Right hindlimb (tissue), 1 donor: ENCODE measurements around the gene CSF3R.

Experiments
- DNase-seq: peaks from one replicate; pipeline ENCODE4 v3.0.0-alpha.2; 2018

Gene CSF3R

DNA sequence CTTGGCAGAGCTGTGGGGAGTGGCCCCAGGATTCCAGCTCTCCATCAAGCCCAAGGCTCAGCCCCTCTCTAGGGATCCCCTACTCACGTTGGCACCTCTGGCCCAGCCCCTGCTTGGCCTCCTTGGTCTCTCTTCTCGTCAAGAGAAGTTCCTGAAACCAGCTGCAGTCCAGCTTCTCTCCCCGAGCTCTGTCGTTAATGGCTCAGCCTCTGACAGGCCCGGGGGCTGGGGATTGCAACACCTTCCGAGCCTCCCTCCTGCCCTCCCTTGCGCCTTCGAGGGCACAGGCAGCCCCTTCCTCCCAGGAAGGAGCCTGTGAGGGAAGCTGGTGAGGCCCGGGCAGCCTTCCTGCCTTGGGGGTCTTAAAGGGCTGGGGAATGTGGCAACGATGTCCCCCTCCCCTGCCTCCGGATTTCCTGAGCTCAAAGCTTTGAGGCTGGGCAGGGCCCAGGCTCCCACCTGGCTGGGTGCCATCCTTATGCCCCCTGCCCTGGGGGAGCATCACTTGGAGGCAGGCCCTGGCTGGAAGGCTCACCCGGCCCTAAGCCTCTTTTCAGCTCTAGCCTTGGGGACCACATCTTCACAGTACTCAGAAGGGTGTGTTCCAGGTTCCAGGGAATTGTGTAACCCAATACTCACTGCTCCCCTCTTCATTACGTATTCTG is at the start of gene CSF3R:
Gene CSF3R (minus strand): TSS at position 190 of the 665 bp plus-strand sequence. CDS start 3,417 bp downstream, outside the sequence.
- no peak for DNase-seq

DNA sequence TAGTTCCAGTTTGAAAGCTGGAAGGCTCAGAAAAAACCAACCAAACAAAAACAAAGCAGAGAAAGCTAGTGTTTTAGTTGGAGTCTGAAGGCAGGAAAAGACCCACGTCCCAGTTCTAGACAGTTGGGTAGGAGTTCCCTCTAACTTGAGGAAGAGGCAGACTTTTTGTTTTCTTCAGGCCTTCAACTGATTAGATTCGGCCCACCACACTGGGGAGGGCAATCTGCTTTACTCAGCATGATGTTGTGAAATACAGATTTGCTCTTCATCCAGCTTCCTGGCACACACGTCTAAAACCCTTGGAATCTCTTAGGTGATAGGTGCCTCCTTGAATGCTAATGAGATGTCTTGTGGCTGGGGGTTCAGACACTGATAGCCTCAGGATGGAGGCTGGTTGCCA is 49.1 kb upstream of the CSF3R start:
- DNase-seq: no peak

DNA sequence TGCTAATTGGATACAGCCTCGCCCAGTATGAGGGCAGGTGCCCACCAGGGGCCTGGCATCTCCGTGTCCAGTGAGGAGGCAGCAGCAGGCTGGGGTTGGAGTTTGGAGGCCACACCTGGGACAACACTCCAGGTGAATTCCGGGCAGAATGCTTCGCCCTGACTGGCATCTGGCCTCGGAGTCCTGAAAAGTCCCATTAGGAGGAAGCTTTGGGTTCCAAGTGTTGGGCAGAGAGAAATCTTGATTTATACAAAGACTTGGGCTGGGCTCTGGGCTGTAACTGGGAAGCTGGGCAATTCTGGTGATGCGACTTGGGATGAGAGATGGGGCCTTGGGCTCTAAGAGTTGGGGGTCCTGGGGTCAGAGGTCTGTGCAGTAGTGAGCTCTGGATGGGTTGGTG is 48.1 kb upstream of the CSF3R start:
- DNase-seq: no peak

DNA sequence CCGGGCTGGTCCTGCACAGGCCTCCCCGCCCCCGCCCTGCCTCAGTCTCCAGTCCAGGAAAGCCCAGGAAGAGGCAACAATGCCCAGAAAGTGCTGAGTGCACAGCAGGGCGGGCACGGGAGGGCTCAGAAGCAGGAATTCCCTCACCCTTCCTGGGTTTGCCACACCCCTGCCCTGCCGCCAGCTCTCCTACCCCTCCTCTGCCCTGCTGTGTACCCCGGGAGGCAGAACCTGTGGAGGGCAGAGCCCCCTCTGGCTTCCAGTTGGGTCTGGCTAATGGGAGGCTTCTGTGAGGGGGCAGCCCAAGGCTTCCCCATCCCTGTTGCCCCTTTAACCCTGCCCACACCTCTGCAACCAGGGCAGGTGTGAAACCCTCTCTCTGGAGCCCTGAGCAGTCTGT is 47.5 kb upstream of the CSF3R start:
- DNase-seq: no peak

DNA sequence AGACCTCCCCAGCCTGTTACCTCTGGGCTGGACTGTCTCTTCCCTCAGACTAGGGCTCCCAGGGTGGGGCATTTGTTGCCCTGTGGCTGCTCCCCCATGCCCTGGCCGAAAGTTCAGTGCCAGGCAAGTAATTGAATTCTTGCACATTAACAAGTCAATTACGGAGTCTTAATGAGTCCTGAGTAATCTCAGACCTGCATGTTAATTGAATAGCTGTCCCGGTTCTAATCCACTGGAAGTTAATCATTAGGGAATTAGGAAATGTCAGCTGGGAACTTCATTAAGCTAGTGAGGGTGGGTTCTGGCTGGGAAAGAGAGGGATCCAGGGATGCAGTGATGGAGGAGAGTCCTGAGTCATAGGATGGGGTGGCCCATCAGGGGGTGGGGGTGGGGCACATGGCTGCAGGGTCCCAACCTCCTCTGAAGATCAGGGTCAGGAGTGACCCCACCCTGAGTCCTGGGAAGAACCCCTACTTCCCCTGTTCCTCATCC is 47.1 kb upstream of the CSF3R start:
- DNase-seq: no peak

DNA sequence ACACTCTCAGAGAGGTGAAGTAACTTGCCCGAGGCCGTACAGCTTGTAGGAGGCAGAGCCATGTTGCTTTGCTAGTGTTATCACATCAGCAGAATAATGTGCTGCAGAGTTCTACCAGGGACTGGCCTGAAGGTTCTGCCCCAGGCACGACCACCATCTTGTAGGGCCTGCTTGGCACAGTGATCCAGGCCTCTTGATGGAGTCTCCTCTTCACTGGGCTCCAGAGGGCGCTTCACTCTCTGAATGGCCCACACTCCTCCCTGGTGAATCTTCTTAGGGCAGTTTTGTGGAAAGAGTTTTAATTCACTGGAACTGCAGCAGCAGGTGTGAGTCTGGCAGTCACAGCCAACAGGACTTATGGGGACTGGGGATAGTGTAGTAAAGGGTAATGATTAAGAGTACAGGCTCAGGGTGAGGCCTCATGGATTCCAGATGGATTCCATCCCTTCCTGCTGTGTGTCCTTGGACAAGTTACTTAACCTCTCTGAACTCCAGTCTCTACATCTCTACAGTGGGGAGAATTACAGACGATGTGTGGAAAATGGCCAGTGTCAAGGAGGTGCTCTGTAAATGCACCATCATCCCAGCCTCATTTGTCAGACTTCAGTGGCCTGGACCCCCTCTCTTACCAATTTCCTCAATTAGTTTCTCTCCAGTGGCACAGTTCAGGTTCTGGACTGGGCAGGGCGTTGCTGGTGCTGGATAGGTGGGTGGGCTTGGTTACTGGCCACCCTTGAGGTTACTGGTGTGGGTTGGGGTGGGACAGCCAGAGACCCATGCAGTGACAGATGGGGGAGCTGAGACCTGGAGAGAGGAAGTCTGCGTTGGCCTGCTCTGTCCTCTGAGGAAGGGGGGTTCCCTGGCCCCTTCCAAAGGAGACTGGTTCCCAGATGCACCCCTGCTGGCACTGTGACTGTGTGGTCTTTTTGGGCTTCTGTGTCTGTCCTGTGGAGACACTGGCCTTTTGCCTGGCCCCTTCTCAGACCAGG is 45.9 kb upstream of the CSF3R start:
- DNase-seq: no peak

DNA sequence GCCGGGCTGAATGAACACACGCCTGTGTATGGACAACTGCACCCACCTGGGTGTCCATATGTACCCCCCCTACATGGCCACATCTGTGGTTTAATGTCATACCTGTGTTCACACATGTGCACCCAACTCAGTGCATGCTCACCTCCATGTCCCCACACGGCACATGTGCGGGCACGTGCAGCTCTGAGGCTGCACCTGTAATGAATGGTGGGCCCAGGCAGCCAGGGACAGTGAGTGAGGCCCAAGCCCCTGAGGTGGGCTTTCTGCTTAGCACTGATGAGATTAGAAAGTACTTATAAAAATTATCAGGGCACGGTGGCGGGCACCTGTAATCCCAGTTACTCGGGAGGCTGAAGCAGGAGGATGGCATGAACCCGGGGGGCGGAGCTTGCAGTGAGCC is 42.5 kb upstream of the CSF3R start:
- DNase-seq: no peak

DNA sequence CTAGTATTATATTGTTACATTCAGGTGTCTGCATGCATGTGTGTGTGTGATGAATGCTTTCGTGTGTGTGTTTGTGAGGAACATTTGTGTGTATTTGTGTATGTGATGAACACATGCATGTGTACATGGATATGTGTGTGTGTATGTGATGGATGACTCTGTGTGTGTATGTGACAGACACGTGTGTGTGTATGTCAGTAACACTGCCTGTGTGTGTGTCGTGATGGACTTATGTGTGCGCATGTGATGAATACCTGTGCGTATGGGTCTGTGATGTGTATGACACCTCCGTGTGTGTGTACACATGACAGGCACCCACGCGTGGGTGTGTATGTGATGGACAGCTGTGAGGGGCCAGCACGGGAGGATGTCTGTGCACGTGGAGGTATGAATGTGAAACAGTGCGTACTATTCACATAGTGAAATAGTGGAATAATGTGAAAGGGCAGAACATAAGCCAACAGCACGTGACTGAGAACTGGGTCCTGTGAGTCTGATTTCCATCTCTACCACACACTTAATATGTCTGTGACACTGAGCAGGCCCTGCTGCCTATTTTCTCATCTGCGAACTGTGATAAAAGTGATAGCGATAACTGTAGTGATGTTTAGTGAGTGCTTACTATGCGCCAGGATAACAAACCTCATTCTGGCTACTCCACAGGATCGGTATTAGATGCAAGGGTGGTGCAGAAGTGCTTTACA is 41.8 kb upstream of the CSF3R start:
- DNase-seq: no peak

DNA sequence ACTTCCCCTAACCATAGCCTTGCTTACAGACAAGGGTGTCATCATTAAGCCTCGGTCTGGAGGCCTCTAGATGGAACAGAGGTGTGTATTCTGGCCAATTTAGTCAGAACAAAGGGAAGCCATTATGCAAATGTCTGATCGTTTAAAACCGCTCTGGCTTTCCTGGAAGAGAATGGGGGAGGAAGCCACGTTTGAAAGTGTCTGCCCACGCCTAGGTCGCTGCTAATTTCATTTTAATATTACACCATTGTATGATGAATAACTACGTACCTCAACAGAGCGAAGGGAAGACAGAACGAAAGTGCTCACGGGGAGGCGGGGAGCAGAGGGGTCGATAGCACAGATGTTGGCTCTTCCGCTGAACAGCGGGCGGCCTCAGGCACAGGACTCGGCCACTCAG is 41.1 kb upstream of the CSF3R start:
- no peak for DNase-seq

DNA sequence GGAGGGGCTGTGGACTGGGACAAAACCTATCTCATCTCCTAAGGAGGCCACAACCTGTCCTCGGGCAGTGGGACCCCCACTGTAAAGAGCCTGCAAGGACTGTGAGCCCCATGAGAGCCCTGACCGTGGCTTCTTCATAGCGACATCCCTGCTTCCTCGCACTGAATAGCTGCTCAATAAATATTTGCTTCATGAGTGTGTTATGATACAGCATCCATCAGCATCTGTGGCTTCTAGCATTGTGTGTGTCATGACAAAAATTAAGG is 40.5 kb upstream of the CSF3R start:
- no peak for DNase-seq

DNA sequence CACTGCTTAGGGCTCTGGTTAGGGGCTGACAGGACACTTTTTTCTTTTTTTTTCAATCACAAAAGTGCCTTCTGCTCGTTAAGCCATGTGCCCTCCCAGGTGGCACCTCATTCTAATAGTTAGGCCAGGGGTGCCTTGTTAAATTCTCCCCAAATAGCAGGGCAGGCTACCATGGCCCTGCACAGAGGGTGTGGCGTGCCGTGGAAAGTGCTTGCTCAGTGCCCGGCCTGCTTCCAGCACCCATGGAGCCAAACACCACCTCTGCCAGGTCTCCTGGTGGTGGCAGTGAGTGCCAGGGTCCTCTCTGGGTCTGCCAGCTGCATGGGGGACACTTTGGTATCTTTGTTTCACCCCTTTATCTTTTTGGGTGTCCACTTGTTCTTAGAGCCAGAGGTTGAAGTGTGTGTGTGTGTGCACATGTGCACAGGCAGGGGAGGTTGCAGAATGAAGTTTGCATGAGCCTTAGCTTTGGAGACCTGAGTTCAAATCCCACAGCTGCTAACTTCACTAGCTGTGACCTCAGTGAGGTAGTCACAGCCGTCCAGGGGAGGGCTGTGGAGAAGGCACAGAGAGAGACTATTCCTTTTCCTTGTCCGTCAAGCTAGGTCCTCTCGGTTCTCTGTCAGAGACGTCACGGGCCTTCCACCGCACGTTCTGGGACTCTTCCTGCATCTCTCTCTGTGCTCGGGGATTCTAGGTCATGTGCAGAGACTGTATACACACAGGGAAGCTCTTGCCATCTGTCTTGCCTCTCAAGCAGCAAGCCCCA is 39.9 kb upstream of the CSF3R start:
- no peak for DNase-seq

DNA sequence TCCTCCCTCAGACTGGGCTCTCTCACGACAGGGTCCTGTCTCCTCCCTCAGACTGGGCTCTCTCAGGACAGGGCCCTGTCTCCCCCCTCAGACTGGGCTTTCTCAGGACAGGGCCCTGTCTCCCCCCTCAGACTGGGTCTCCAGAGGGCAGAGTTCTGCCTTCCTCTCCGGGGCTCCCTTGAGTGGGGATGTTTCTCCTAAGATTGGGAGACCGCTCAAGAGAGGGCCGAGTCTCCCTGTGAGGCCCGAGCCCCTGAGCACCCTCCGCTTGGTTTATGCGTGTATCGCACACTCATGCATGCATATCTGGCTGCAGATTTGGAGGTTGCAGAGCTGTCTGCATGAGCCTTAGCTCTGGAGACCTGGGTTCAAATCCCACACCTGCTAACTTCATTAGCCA is 39.3 kb upstream of the CSF3R start:
- DNase-seq: no peak

DNA sequence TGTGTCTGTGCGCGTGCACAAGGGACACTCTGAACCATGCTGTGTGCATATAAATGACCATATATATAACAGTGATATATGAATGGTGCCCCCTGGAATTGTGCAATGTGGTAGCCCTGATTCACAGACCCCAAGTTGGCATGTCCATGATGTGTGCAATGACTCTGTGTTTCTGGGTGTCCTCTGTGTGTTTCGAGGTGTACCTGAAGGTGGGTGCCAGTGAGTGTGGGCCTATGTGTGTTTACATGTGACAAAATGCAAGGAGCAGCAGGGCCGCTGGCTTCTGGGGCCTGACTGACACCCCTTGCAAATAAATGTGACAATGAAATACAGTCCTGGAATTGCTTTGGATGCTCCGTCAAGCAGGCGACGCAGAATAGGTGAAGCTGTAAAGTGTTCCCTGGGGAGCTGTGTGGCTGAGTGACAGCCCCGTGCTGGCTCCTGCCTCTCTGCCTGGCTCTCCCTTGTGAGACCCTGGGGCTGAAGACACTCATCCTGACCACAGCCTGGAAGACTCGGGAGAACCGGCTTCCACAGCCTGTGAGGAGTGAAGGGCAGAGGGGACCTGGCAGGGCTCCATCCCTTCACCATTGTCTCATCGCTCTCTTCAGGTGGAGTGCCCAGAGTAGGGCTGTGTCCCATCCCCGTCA is 38.2 kb upstream of the CSF3R start:
- no peak for DNase-seq

DNA sequence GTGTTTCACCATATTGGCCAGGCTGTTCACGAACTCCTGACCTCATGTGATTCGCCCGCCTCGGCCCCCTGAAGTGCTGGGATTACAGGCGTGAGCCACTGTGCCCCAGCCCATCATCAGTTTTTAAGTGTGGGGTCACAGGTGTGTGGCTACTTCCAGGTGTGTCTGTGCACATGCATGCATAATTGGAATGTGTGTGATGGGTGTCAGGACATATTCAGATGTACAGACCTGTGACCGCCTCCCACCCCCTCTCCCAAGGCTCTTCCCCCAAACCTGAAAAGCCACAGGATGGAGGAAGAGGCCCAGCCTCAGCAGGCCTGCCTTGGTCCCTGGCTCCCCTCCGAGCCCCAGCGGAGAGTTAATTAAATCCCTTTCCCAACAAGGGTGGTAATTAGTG is 37.3 kb upstream of the CSF3R start:
- DNase-seq: no peak

DNA sequence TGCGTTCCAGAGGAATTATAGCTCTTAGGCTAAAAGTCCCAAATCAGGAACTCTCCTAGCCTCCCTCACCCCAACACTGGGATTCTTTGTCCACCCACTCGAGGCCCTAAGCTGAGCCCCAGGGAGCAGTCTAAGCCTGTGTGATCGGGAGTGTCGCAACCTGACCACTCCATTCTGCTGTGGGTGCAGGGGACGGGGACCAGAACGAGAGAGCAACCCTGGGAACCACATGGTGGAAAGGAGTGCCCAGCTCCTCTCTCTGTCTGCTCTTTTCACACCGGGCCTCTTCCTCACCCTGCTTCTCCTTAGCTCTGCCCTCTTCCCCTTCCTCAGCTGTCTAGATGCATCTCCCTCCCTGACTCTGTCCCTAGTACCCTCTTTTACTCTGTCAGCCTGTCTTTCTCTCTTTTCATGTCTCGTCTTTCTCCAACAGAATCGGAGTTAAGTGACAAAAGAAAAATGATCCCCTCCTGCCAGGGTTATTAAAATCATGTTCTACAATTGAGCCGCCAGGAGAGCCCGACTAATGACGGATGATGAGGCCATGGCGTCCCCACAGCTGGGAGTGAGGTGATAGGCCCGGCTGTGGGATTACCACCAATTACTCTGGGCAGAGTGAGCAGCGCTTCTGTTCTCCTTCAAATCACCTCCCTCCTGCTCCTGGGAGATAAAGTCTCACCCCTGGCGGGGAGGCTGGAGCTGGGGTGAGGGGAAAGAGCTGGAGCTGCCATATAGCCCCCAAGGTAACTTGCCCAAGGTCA is 34.5 kb upstream of the CSF3R start:
- no peak for DNase-seq

DNA sequence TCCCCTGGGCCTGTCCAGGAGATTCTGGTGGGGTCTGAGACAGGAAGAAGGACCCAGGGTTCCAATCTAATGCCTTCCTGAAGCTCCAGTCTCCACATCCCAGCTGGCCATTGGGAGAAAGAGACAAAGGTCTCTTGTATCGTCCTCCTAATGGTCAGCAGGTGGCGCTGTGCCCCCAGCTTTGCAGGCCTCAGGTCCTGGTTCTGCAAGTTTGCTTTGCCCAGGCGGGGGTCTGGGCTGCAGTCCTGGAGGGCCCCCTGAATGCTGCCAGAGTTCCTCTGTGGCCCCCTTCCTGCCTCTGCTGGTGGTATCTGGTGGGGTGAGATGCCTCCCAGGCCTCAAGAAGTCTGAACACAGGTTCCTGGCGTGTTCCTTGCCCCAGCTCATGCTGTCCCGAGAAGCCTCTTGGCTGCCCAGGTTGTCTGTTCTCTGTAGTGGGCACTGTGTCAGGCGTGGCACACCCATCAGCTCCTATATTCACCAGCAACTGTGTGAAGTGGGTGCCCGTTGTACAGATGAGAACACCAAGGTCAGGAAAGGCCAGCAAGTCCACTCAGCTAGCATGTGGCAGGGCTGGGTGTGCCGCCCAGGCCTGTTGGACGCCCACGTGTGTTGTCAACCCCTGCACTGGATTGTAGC is 33.8 kb upstream of the CSF3R start:
- DNase-seq: peak; percentile 41

DNA sequence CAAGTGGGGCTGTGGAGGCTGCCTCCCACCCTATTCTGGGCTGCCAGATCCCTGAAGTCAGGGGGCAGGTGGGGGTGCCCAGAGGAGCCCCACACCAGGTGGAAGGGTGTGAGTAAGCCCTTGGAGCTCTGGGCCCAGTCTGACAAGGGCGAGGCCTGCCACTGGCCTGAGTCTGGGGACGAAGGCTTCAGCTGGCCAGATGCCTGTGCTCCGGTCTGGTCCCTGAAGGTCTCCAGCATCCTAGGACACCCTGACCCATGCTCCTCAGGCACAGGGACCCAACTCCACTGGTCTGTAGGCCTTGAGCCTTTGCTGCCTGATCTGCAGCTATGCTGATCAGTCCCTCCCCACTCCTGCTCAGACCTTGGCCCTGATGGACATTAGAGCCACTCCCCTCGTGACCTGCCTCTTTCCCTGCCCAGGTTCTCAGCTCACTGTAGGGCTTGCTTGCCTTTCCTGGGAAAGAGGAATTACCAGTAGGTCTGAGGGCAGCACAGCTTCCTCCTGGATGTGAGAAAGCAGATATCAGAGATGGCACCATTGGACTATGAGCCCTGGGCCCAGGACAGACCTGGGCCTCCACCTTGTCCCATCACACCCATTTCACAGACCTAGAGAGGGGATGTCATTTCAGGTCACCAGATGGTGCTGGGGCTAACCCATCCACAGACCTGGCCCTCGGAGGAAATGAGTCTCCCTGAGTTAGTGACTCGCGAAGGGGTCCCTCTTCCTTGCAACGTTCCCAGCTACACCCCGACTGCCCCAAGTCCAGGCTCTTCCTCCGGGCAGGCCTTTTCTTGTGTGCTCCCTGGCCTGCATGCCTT is 32.8 kb upstream of the CSF3R start:
- no peak for DNase-seq

DNA sequence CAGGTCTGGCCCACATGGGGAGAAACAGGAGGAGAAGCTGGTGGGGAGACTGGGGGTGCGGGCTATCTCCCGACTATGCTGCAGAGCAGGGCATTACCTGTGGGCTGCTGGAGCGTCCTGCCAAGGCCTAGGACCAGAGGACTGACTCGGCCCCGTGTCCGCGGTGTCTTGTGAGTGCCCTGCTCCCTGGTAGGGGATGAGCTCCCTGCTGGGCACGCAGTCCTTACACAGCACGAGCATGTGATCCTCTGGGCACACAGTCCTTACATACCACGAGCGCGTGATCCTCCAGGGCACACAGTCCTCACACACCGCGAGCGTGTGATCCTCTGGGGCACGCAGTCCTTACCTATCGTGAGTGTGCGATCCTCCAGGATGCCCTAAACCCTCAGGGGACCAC is 31.8 kb upstream of the CSF3R start:
- DNase-seq: no peak

DNA sequence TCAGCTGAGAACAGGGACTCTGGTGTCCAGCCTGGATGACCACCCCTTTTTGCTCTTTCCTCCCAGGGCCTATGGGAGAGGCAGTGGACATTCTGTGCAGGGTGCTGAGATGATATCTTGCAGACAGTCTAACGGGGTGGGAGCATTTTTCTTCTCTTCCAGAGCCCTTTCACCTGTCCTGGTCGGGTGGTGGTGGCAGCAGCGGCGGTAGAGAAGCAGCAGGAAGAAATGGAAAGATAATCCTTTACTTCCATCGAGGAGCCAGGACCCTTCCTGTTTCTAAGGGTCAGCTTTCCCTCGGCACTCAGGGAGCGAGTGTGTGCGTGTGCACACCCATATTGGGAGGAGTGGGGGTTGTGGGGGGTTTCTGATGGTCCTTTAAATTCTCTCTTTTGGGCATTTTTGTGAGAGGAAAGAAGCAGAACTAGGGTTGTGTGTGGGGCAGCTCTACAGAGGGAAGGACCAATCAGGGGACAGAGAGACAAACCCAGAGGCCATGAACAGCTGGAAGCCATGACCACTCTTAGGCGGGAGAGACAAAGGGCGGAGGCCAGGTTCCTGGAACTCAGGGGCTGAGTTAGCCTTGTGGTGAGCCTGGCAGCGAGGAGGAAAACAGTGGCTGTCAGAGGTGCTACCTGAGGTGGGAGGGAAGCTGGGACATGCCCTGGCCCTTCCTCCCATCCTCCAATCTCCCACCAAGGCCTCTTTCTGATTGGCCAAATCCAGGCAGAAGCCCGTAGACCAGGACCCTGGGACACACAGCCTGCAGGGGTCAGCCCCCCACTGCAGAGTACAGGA is 31.2 kb upstream of the CSF3R start:
- no peak for DNase-seq
